H1 (cell line): ENCODE measurements around the gene LDLRAD3. TPM values are rescaled to one million over a fixed set of nuclear protein-coding genes. Genes with fewer than 3 reads are reported as not detected.

Experiments used
- CTCF ChIA-PET: fragments of 300-600 bp; sonication (Branson Sonifier 250); formaldehyde crosslinking; loops from one replicate; lab custom pipeline; 2021; ENCODE audit not compliant: partially characterized antibody; lab: Charles Lee
- POLR2A ChIA-PET: fragments of 300-600 bp; sonication (Branson Sonifier 250); formaldehyde crosslinking; loops from one replicate; lab custom pipeline; 2021; ENCODE audit warnings: inconsistent platforms; ENCODE audit not compliant: partially characterized antibody; lab: Charles Lee
- DNase-seq, 2 experiments: peaks; one replicate each; pipeline versions ENCODE4 v3.0.0 to v3.0.0-alpha.2; 2010 to 2022; ENCODE audit warnings: low spot score in 2 of 2, low read depth in 1 of 2, mixed read lengths in 1 of 2
- FAIRE-seq: peaks from 2 replicates; lab custom pipeline; 2011; peaks lifted over from hg19 to GRCh38; lab: Jason Lieb, UNC
- H2AFZ ChIP-seq: 2 replicates; pipeline ENCODE4 v1.8.1; 2012; ENCODE audit warnings: low read length, inconsistent platforms
- H2AK5ac ChIP-seq: 2 replicates; pipeline ENCODE4 v1.6.1; 2013; ENCODE audit warnings: low read depth, low read length
- H2BK120ac ChIP-seq: replicated peaks from 2 replicates; pipeline ENCODE3; 2013; ENCODE audit warnings: low read depth, low read length, inconsistent platforms
- H2BK12ac ChIP-seq: 2 replicates; pipeline ENCODE4 v1.6.1; 2013; ENCODE audit warnings: low read depth, low read length
- H2BK15ac ChIP-seq: 2 replicates; pipeline ENCODE4 v1.6.1; 2013; ENCODE audit warnings: low read length
- H2BK20ac ChIP-seq: 2 replicates; pipeline ENCODE4 v1.6.1; 2013; ENCODE audit warnings: low read length
- H2BK5ac ChIP-seq: 2 replicates; pipeline ENCODE4 v1.6.1; 2013; ENCODE audit warnings: low read depth, low read length
- H3K14ac ChIP-seq: 2 replicates; pipeline ENCODE4 v1.6.1; 2013; ENCODE audit warnings: inconsistent platforms; ENCODE audit not compliant: insufficient read length
- H3K18ac ChIP-seq: 2 replicates; pipeline ENCODE4 v1.6.1; 2013; ENCODE audit warnings: low read length; ENCODE audit errors: extremely low read depth
- H3K23ac ChIP-seq: 2 replicates; pipeline ENCODE4 v1.6.1; 2013; ENCODE audit warnings: inconsistent platforms; ENCODE audit not compliant: insufficient read length
- H3K23me2 ChIP-seq: 2 replicates; pipeline ENCODE4 v1.6.1; 2013; ENCODE audit warnings: low read depth, low read length
- H3K27ac ChIP-seq: 2 replicates; pipeline ENCODE4 v1.6.1; 2011; ENCODE audit warnings: low read depth, low read length, inconsistent platforms
- H3K27me3 ChIP-seq, 4 experiments: replicated peaks in 1 of 4; 1 replicate in 1 of 4; 2 replicates in 3 of 4; pipeline versions ENCODE4 v1.6.1 to v1.8.1; 2011 to 2013; ENCODE audit warnings: low read length in 3 of 4, mild to moderate bottlenecking in 3 of 4, inconsistent platforms in 2 of 4, mixed read lengths in 2 of 4, moderate library complexity in 1 of 4; ENCODE audit not compliant: control insufficient read depth in 3 of 4, insufficient read depth in 3 of 4; ENCODE audit errors: extremely low read depth in 1 of 4
- H3K36me3 ChIP-seq, 4 experiments: 2 replicates each; pipeline versions ENCODE4 v1.6.1 to v1.8.1; 2011 to 2013; ENCODE audit warnings: mild to moderate bottlenecking in 4 of 4, low read length in 3 of 4, moderate library complexity in 2 of 4, control low read depth in 1 of 4, inconsistent platforms in 1 of 4; ENCODE audit not compliant: insufficient read depth in 4 of 4, control insufficient read depth in 2 of 4
- H3K4ac ChIP-seq: replicated peaks from 2 replicates; pipeline ENCODE3; 2013; ENCODE audit warnings: low read length, low read depth, mixed read lengths, inconsistent platforms; ENCODE audit not compliant: insufficient read length
- H3K4me1 ChIP-seq, 4 experiments: replicated peaks in 1 of 4; 1 replicate in 1 of 4; 2 replicates in 3 of 4; pipeline versions ENCODE4 v1.6.1 to v1.8.1; 2011 to 2013; ENCODE audit warnings: low read length in 3 of 4, inconsistent platforms in 2 of 4, mixed read lengths in 1 of 4; ENCODE audit not compliant: insufficient read depth in 4 of 4, control insufficient read depth in 3 of 4
- H3K4me2 ChIP-seq, 2 experiments: 2 replicates each; pipeline versions ENCODE4 v1.6.1 to v1.8.1; 2011 to 2013; ENCODE audit warnings: low read depth in 2 of 2, low read length in 2 of 2, control low read depth in 1 of 2, inconsistent platforms in 1 of 2, mild to moderate bottlenecking in 1 of 2; ENCODE audit not compliant: insufficient read depth in 1 of 2
- H3K4me3 ChIP-seq, 4 experiments: fragments of 200-600, 300-600 bp in 1 of 4; sonication (generic), shearing (Covaris generic), sonication (Bioruptor Twin) in 1 of 4; 2 replicates each; pipeline versions ENCODE4 v1.5.1 to v1.8.1; 2011 to 2016; ENCODE audit warnings: low read length in 4 of 4, low read depth in 3 of 4, control low read depth in 2 of 4, inconsistent platforms in 2 of 4, mild to moderate bottlenecking in 2 of 4, mixed read lengths in 1 of 4, moderate library complexity in 1 of 4; ENCODE audit not compliant: insufficient read depth in 2 of 4; ENCODE audit errors: extremely low read depth in 1 of 4
- H3K56ac ChIP-seq: replicated peaks from 2 replicates; pipeline ENCODE3; 2013; ENCODE audit warnings: low read depth, mild to moderate bottlenecking, mixed read lengths, low read length, inconsistent platforms; ENCODE audit not compliant: insufficient read length
- H3K79me1 ChIP-seq: 2 replicates; pipeline ENCODE4 v1.6.1; 2013; ENCODE audit warnings: low read depth, low read length, control low read depth
- H3K79me2 ChIP-seq, 2 experiments: 2 replicates each; pipeline versions ENCODE4 v1.6.1 to v1.8.1; 2012 to 2013; ENCODE audit warnings: low read length in 2 of 2, mild to moderate bottlenecking in 2 of 2, inconsistent platforms in 1 of 2; ENCODE audit not compliant: insufficient read depth in 2 of 2, control insufficient read depth in 1 of 2
- H3K9ac ChIP-seq, 4 experiments: replicated peaks in 1 of 4; 1 replicate in 1 of 4; 2 replicates in 3 of 4; pipeline versions ENCODE4 v1.6.1 to v1.8.1; 2011 to 2013; ENCODE audit warnings: low read depth in 3 of 4, low read length in 3 of 4, control low read depth in 2 of 4, mild to moderate bottlenecking in 2 of 4, moderate library complexity in 2 of 4, inconsistent platforms in 1 of 4; ENCODE audit errors: extremely low read depth in 1 of 4
- H3K9me3 ChIP-seq, 2 experiments: 2 replicates each; pipeline versions ENCODE4 v1.6.1 to v1.8.1; 2012 to 2013; ENCODE audit warnings: mild to moderate bottlenecking in 2 of 2, moderate library complexity in 2 of 2, control low read depth in 1 of 2, inconsistent platforms in 1 of 2, low read depth in 1 of 2, low read length in 1 of 2, mixed read lengths in 1 of 2; ENCODE audit not compliant: insufficient read depth in 2 of 2
- H4K20me1 ChIP-seq, 2 experiments: replicated peaks in 1 of 2; 2 replicates each; pipeline versions ENCODE3 to v1.8.1; 2011 to 2013; ENCODE audit warnings: inconsistent platforms in 2 of 2, low read length in 2 of 2, mild to moderate bottlenecking in 1 of 2; ENCODE audit not compliant: insufficient read depth in 2 of 2, control insufficient read depth in 1 of 2
- H4K5ac ChIP-seq: 2 replicates; pipeline ENCODE4 v1.6.1; 2013; ENCODE audit warnings: low read length, low read depth, mixed read lengths, inconsistent platforms; ENCODE audit not compliant: insufficient read length
- H4K8ac ChIP-seq: 2 replicates; pipeline ENCODE4 v1.8.0; 2013; ENCODE audit warnings: mild to moderate bottlenecking, moderate library complexity, low read length, inconsistent platforms; ENCODE audit not compliant: insufficient read depth; ENCODE audit errors: extremely low read depth
- H4K91ac ChIP-seq: replicated peaks from 2 replicates; pipeline ENCODE3; 2013; ENCODE audit warnings: low read length, mixed read lengths, inconsistent platforms; ENCODE audit not compliant: insufficient read length
- CEBPB ChIP-seq: IDR thresholded peaks from 2 replicates; pipeline ENCODE4 v1.6.1; 2012; ENCODE audit warnings: low read depth, low read length
- NANOG ChIP-seq: IDR thresholded peaks from 2 replicates; pipeline ENCODE4 v1.6.1; 2011; ENCODE audit warnings: low read length, low read depth, mild to moderate bottlenecking, inconsistent platforms; ENCODE audit not compliant: insufficient read depth, poor library complexity, severe bottlenecking
- SP4 ChIP-seq: IDR thresholded peaks from 2 replicates; pipeline ENCODE4 v1.6.1; 2012; ENCODE audit warnings: low read length, inconsistent platforms
- SRF ChIP-seq: IDR thresholded peaks from 2 replicates; pipeline ENCODE4 v1.6.1; 2011; ENCODE audit warnings: mild to moderate bottlenecking, low read depth, low read length, moderate library complexity
- WGBS, 2 experiments: shearing (Covaris generic) in 1 of 2; methylation state at CpG; one replicate each; pipeline versions ENCODE4 v1.1.6 to v1.1.7; 2013 to 2015; ENCODE audit warnings: low lambda C conversion rate in 2 of 2, mixed read lengths in 2 of 2, inconsistent platforms in 1 of 2, low coverage in 1 of 2, missing lambda C conversion rate in 1 of 2; ENCODE audit not compliant: insufficient replicate concordance in 2 of 2, insufficient coverage in 1 of 2, insufficient read length in 1 of 2; ENCODE audit errors: extremely low coverage in 1 of 2, missing lambda C conversion rate in 1 of 2; 5-methylcytosine and 5-hydroxymethylcytosine counted together
- polyA plus RNA-seq, 7 experiments: library from polyadenylated mRNA; depleted of rRNA in 3 of 7; stranded (reverse) in 5 of 7; unstranded in 2 of 7; fragments of >200 nt in 5 of 7; fragments of 200-250 nt in 2 of 7; gene quantifications; 1 replicate in 5 of 7; 2 replicates in 1 of 7; 4 replicates in 1 of 7; pipeline versions ENCODE4 v1.2.1 to v1.2.3, GENCODE V29; 2011 to 2013; ENCODE audit warnings: missing spikeins in 2 of 7, mixed read lengths in 2 of 7
- total RNA-seq: library from RNA; stranded (reverse); fragmentation: NEBNext Ultra II Directional; extraction: Animal tissue kit (Norgen Biotek cat#: 25700); gene quantifications from 2 replicates; pipeline ENCODE4 v1.2.1, GENCODE V29; 2021

LDLRAD3 gene
- total and polyA plus RNA-seq, 2 of the 8 experiments (the other 6 are each of a cell fraction or from before 2014, with no cell fraction given) = 18.6 to 22.8 TPM

DNA sequence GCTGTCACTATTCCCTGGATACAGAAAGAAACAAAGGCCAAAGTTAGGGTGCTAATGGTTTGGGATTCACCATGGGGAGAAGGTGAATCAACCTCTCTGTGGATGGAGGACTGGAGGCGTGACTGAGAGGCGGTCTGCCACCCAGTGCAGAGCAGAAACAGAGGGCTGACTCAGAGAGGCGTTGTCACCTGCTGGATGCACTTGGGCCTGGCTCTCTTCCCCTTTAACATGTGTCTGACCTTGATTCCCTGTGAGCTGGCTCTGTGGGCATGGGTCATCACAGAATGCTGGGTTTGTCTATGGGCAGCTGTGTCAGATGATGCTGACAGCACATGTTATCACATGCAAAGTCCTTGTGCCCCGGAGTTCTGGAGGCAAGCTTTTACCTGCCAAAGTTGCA, 75.9 kb downstream of the LDLRAD3 start:
- H3K36me3 ChIP-seq = no peaks in the 10 kb centered on the region
- H3K56ac ChIP-seq = no peak overlapping the region
- H4K91ac ChIP-seq = no peak overlapping the region
- no peak overlapping the region for H3K4ac ChIP-seq
- H4K8ac ChIP-seq = no peak overlapping the region
- H3K79me2 ChIP-seq = peaks cover 0 to 51% of the 10 kb centered on the region in 2 experiments; a peak in 3 of 4 replicates
- no peak overlapping the region for H4K5ac ChIP-seq
- CTCF ChIA-PET = interaction anchor here (0.7 to 3.7 kb wide), 7 partner anchors 9 to 261 kb away, joined by 3 to 13 read pairs (median 4); no protein-coding TSS in a partner anchor
- no peak overlapping the region for H2AK5ac ChIP-seq
- no peak for FAIRE-seq
- no peak overlapping the region for H3K4me3 ChIP-seq
- no peak overlapping the region for H2BK120ac ChIP-seq
- H3K4me1 ChIP-seq = peaks cover 3 to 13% (median 7%) of the 10 kb centered on the region in 4 experiments
- no peak overlapping the region for H2BK5ac ChIP-seq
- H2BK20ac ChIP-seq = no peak overlapping the region
- no peak overlapping the region for H3K27ac ChIP-seq
- peaks cover 0 to 2% of the 10 kb centered on the region in 2 experiments for H4K20me1 ChIP-seq
- H3K9ac ChIP-seq = no peak overlapping the region
- H2BK15ac ChIP-seq = no peak overlapping the region
- H3K23ac ChIP-seq = no peak overlapping the region
- no peaks in the 10 kb centered on the region for H3K9me3 ChIP-seq
- H3K23me2 ChIP-seq = no peaks in the 10 kb centered on the region; the same call in 1 of the 2 replicates
- H2BK12ac ChIP-seq = no peak overlapping the region
- H3K18ac ChIP-seq = no peak overlapping the region
- H3K79me1 ChIP-seq = peaks cover 5% of the 10 kb centered on the region; the same call in 1 of the 2 replicates
- H3K14ac ChIP-seq = no peak overlapping the region
- POLR2A ChIA-PET = interaction anchor here (1.2 kb wide), 1 partner anchor 14 kb away, joined by 5 read pairs; no protein-coding TSS in a partner anchor
- DNase-seq = no peak
- no peak overlapping the region for H2AFZ ChIP-seq
- H3K4me2 ChIP-seq = no peak overlapping the region
- 82% methylated on average over 4 of the region's 4 CpGs; no CpG with 5 or more reads in 1 of the 2 experiments for WGBS, 2 experiments
- no peaks in the 10 kb centered on the region for H3K27me3 ChIP-seq
- TF ChIP-seq SP4 (no peak), SRF (no peak), CEBPB (no peak), NANOG (no peak)
